HUDEP-2 (cell line): ENCODE data around the gene QSOX2.

Source experiments
- DNase-seq, 76 experiments: peaks; one replicate each; lab custom pipeline; 2025; ENCODE audit not compliant: unreplicated experiment in 76 of 76; lab: John Stamatoyannopoulos, UW

The QSOX2 gene

GRCh38 chr9:136283291-136284235 lies 38.0 kb upstream of the QSOX2 start:
- peak in 65 of 76 experiments; percentile 6 to 79 (median 52) for DNase-seq

- no peak for DNase-seq
Observed at GRCh38 chr9:136282272-136282861, 36.8 kb upstream of the QSOX2 start.

GRCh38 chr9:136281421-136282271 lies 36.0 kb upstream of the QSOX2 start:
- DNase-seq: no peak

GRCh38 chr9:136280535-136281315 lies 35.1 kb upstream of the QSOX2 start:
- DNase-seq: no peak

- DNase-seq: no peak
Observed at GRCh38 chr9:136279471-136279870, 33.9 kb upstream of the QSOX2 start.

GRCh38 chr9:136278894-136279293 lies 33.3 kb upstream of the QSOX2 start:
- DNase-seq: no peak

GRCh38 chr9:136278221-136278620 lies 32.6 kb upstream of the QSOX2 start:
- no peak for DNase-seq

- no peak for DNase-seq
Observed at GRCh38 chr9:136277746-136278145, 32.1 kb upstream of the QSOX2 start.

- no peak for DNase-seq
Observed at GRCh38 chr9:136276716-136277115, 31.1 kb upstream of the QSOX2 start.

GRCh38 chr9:136275655-136276429 lies 30.2 kb upstream of the QSOX2 start:
- no peak for DNase-seq

- DNase-seq: no peak
Observed at GRCh38 chr9:136274786-136275654, 29.4 kb upstream of the QSOX2 start.

GRCh38 chr9:136273921-136274785 lies 28.5 kb upstream of the QSOX2 start:
- no peak for DNase-seq

- DNase-seq: no peak
Observed at GRCh38 chr9:136273244-136273865, 27.7 kb upstream of the QSOX2 start.

- DNase-seq: no peak
Observed at GRCh38 chr9:136270173-136270705, 24.6 kb upstream of the QSOX2 start.

- DNase-seq: no peak
Observed at GRCh38 chr9:136268735-136269134, 23.1 kb upstream of the QSOX2 start.

- peak in 12 of 76 experiments; percentile 3 to 27 (median 12) for DNase-seq
Observed at GRCh38 chr9:136268318-136268717, 22.7 kb upstream of the QSOX2 start.
